GM10266 (cell line): Measurements from ENCODE around the gene TNNI2.
"Not testable (repeated sequence)": the region's sequence is repeated elsewhere in the genome, so short reads cannot be mapped to it uniquely, and the experiment has no call there.

Experiments
- DNase-seq: peaks from one replicate; pipeline ENCODE4 v3.0.0; 2012; ENCODE audit errors: extremely low spot score
- TF ChIP-seq, protein P1 (sequence below): IDR thresholded peaks from 2 replicates; pipeline ENCODE4 v1.5.1; 2012; ENCODE audit warnings: mild to moderate bottlenecking, low read depth; ENCODE audit not compliant: control insufficient read depth, insufficient read depth; ENCODE audit errors: missing control alignments

The TNNI2 gene

GRCh38 chr11:1871531-1871930 is 32.8 kb downstream of the TNNI2 start:
- DNase-seq, result no peak
- TF ChIP-seq, protein P1, sequence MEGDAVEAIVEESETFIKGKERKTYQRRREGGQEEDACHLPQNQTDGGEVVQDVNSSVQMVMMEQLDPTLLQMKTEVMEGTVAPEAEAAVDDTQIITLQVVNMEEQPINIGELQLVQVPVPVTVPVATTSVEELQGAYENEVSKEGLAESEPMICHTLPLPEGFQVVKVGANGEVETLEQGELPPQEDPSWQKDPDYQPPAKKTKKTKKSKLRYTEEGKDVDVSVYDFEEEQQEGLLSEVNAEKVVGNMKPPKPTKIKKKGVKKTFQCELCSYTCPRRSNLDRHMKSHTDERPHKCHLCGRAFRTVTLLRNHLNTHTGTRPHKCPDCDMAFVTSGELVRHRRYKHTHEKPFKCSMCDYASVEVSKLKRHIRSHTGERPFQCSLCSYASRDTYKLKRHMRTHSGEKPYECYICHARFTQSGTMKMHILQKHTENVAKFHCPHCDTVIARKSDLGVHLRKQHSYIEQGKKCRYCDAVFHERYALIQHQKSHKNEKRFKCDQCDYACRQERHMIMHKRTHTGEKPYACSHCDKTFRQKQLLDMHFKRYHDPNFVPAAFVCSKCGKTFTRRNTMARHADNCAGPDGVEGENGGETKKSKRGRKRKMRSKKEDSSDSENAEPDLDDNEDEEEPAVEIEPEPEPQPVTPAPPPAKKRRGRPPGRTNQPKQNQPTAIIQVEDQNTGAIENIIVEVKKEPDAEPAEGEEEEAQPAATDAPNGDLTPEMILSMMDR, result no peak

DNA sequence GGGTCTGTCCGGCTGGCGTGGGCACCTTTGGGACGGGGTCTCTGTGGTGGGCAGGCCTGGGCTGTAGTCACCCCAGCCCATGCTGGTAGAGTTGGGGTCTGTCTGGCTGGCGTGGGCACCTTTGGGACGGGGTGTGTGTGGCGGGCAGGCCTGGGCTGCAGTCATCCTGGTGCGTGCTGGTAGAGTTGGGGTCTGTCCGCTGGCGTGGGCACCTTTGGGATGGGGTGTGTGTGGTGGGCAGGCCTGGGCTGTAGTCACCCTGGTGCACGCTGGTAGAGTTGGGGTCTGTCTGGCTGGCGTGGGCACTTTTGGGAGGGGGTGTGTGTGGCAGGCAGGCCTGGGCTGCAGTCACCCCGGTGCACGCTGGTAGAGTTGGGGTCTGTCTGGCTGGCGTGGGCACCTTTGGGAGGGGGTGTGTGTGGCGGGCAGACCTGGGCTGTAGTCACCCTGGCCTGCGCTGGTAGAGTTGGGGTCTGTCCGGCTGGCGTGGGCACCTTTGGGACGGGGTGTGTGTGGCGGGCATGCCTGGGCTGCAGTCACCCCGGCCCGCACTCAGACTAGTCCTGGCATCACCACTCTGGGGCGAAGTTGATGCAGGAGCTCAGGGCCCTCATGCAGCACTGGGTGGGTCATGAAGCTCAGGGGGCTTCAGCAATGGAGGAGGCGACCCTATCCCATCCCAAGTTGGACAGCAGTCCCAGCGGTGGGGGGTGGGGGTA is 33.6 kb downstream of the TNNI2 start:
- TF ChIP-seq, protein P1, result no peak
- no peak for DNase-seq

DNA sequence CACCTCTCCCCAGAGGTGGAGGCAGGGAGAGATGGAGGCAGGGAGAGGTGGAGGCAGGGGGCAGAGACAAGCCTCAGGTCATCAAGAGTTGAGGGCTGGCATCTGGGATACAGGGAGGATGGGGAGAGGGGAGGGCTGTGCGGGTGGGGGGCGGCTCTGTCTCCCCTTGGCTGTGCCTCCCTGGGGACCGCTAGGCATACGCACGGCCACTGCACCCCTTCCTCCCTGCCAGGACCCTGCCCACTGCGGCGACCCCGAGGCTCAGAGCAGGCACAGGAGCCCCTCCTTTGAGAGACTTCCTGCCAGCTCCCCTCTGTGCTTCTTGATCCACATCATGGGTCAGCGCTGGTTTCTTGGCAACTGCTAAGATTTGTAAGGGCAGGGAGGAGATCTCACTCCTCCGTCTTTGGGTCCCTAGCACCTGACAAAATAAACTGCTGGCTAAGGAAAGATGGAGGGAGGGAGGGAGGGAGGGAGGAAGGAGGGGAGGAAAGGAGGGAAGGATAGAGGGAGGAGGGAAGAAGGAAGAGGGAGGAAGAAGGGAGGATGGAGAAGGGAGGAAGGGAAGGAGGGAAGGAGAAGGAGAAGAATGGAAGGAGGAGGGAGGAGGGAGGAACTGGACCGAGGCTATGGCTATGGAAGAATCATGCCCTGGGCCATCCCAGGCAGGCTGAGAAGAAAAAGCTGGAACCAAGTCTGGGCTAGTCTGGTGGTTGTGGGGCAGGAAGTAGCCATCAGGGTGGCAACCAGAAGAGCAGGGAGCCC is 34.4 kb downstream of the TNNI2 start:
- DNase-seq, result peak; percentile 34
- TF ChIP-seq, protein P1, result no peak

DNA sequence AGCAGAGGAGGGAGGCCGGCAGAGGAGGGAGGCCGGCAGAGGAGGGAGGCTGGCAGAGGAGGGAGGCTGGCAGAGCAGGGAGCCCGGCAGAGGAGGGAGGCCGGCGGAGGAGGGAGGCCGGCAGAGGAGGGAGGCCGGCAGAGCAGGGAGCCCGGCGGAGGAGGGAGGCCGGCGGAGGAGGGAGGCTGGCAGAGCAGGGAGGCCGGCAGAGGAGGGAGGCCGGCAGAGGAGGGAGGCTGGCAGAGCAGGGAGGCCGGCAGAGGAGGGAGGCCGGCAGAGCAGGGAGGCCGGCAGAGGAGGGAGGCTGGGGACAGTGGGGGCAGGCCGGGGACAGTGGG is 35.0 kb downstream of the TNNI2 start:
- not testable (repeated sequence) for DNase-seq

- DNase-seq, result not testable (repeated sequence)
Measured at GRCh38 chr11:1874441-1875092, 35.8 kb downstream of the TNNI2 start.

- TF ChIP-seq, protein P1, result no peak
- DNase-seq, result no peak
Measured at GRCh38 chr11:1875093-1875850, 36.5 kb downstream of the TNNI2 start.

- DNase-seq, result not testable (repeated sequence)
Measured at GRCh38 chr11:1875851-1876301, 37.1 kb downstream of the TNNI2 start.

- TF ChIP-seq, protein P1, result peak; percentile 41
- no peak for DNase-seq
Measured at GRCh38 chr11:1876361-1877063, 37.7 kb downstream of the TNNI2 start.
